ENCODE results near the gene DGKD.

Gene DGKD

GRCh38 chr2:233481368-233482142 lies 127.3 kb downstream of the DGKD start:
- DNase-seq = no peak

GRCh38 chr2:233482616-233483015 lies 128.3 kb downstream of the DGKD start:
- DNase-seq = no peak

- DNase-seq = no peak
Measured at GRCh38 chr2:233485726-233486125, 131.4 kb downstream of the DGKD start.

- DNase-seq = no peak
Measured at GRCh38 chr2:233486357-233486756, 132.1 kb downstream of the DGKD start.

- no peak for DNase-seq
Measured at GRCh38 chr2:233486778-233487552, 132.7 kb downstream of the DGKD start.

GRCh38 chr2:233487748-233488345 lies 133.6 kb downstream of the DGKD start:
- DNase-seq = no peak

- no peak for DNase-seq
Measured at GRCh38 chr2:233489143-233489542, 134.8 kb downstream of the DGKD start.

GRCh38 chr2:233489666-233490065 lies 135.4 kb downstream of the DGKD start:
- DNase-seq = no peak

- DNase-seq = no peak
Measured at GRCh38 chr2:233490831-233491230, 136.5 kb downstream of the DGKD start.

GRCh38 chr2:233491326-233491725 lies 137.0 kb downstream of the DGKD start:
- no peak for DNase-seq

- no peak for DNase-seq
Measured at GRCh38 chr2:233492078-233492477, 137.8 kb downstream of the DGKD start.

- DNase-seq = no peak
Measured at GRCh38 chr2:233492751-233493150, 138.5 kb downstream of the DGKD start.

GRCh38 chr2:233495503-233496496 lies 141.5 kb downstream of the DGKD start:
- DNase-seq = no peak

- no peak for DNase-seq
Measured at GRCh38 chr2:233497692-233498091, 143.4 kb downstream of the DGKD start.

- no peak for DNase-seq
Measured at GRCh38 chr2:233498126-233498525, 143.8 kb downstream of the DGKD start.

GRCh38 chr2:233499928-233500327 lies 145.6 kb downstream of the DGKD start:
- no peak for DNase-seq

- no peak for DNase-seq
Measured at GRCh38 chr2:233501198-233502076, 147.1 kb downstream of the DGKD start.

- DNase-seq = no peak
Measured at GRCh38 chr2:233503481-233503880, 149.2 kb downstream of the DGKD start.

GRCh38 chr2:233503947-233504637 lies 149.8 kb downstream of the DGKD start:
- DNase-seq = no peak

- DNase-seq = no peak
Measured at GRCh38 chr2:233513953-233514655, 159.8 kb downstream of the DGKD start.

Data from AML-193 (cell line).